ENCODE data around the gene JAG1. TPM values are rescaled to one million over a fixed set of nuclear protein-coding genes. Genes with fewer than 3 reads are reported as not detected.

Gene JAG1
- polyA plus RNA-seq, 1 donor from 2014 or later, result 9.0 TPM

- Histone ChIP-seq H3F3A (ENCODE audit: insufficient read depth, low read length, poor library complexity, severe bottlenecking) (no peaks in the 10 kb centered on the region), H3K79me2 (replicated peaks; ENCODE audit: insufficient read depth, low read length) (no peaks in the 10 kb centered on the region), H3K9ac (ENCODE audit: low read length) (no peak overlapping the region), H3K4me3 (ENCODE audit: low read length) (no peak overlapping the region), H3K9me3 (ENCODE audit: low read length) (no peaks in the 10 kb centered on the region), H2AFZ (ENCODE audit: low read depth, low read length) (no peak overlapping the region), H4K20me1 (ENCODE audit: insufficient read depth) (no peaks in the 10 kb centered on the region), H3K27me3 (ENCODE audit: insufficient read depth, low read depth, low read length) (no peaks in the 10 kb centered on the region), H3K27ac (ENCODE audit: low read length) (no peak overlapping the region), H3K36me3 (ENCODE audit: insufficient read depth, low read length) (peaks cover 28% of the 10 kb centered on the region), H3K4me2 (ENCODE audit: low read length) (no peak overlapping the region), H3K9me2 (ENCODE audit: insufficient read depth, low read length) (no peaks in the 10 kb centered on the region)
- TF ChIP-seq SMC3 (conservative IDR thresholded peaks at IDR 0.05; ENCODE audit: poor library complexity), result no peak
- no peak for TF ChIP-seq POLR2AphosphoS5 (IDR thresholded peaks at IDR 0.05)
- TF ChIP-seq TAF1 (IDR thresholded peaks at IDR 0.05; ENCODE audit: low read depth), result no peak
- TF ChIP-seq CTCF (IDR thresholded peaks at IDR 0.05; ENCODE audit: poor library complexity, severe bottlenecking), result no peak
- TF ChIP-seq REST (IDR thresholded peaks at IDR 0.05; ENCODE audit: borderline replicate concordance), result no peak
- TF ChIP-seq RAD21 (conservative IDR thresholded peaks at IDR 0.05), result no peak
- no peak for TF ChIP-seq EP300 (conservative IDR thresholded peaks at IDR 0.05; ENCODE audit: poor library complexity, severe bottlenecking)
- no peak for TF ChIP-seq MXI1 (conservative IDR thresholded peaks at IDR 0.05; ENCODE audit: poor library complexity, severe bottlenecking)
- no peak for TF ChIP-seq EZH2 (IDR thresholded peaks at IDR 0.05; ENCODE audit: borderline replicate concordance, insufficient read depth, low read length, poor library complexity, severe bottlenecking)
These were observed 32.3 kb downstream of the JAG1 start for GRCh38 chr20:10641467-10641866.

GRCh38 chr20:10640897-10641296 lies 32.9 kb downstream of the JAG1 start:
- Histone ChIP-seq H3K9me3 (ENCODE audit: low read length) (no peaks in the 10 kb centered on the region), H3F3A (ENCODE audit: insufficient read depth, low read length, poor library complexity, severe bottlenecking) (no peaks in the 10 kb centered on the region), H2AFZ (ENCODE audit: low read depth, low read length) (no peak overlapping the region), H3K27me3 (ENCODE audit: insufficient read depth, low read depth, low read length) (no peaks in the 10 kb centered on the region), H3K9me2 (ENCODE audit: insufficient read depth, low read length) (no peaks in the 10 kb centered on the region), H3K27ac (ENCODE audit: low read length) (no peak overlapping the region), H3K4me3 (ENCODE audit: low read length) (no peak overlapping the region), H4K20me1 (ENCODE audit: insufficient read depth) (no peaks in the 10 kb centered on the region), H3K4me2 (ENCODE audit: low read length) (no peak overlapping the region), H3K36me3 (ENCODE audit: insufficient read depth, low read length) (peaks cover 28% of the 10 kb centered on the region), H3K79me2 (replicated peaks; ENCODE audit: insufficient read depth, low read length) (no peaks in the 10 kb centered on the region), H3K9ac (ENCODE audit: low read length) (no peak overlapping the region)
- TF ChIP-seq EP300 (conservative IDR thresholded peaks at IDR 0.05; ENCODE audit: poor library complexity, severe bottlenecking), result no peak
- TF ChIP-seq CTCF (IDR thresholded peaks at IDR 0.05; ENCODE audit: poor library complexity, severe bottlenecking), result no peak
- no peak for TF ChIP-seq POLR2AphosphoS5 (IDR thresholded peaks at IDR 0.05)
- TF ChIP-seq MXI1 (conservative IDR thresholded peaks at IDR 0.05; ENCODE audit: poor library complexity, severe bottlenecking), result no peak
- TF ChIP-seq EZH2 (IDR thresholded peaks at IDR 0.05; ENCODE audit: borderline replicate concordance, insufficient read depth, low read length, poor library complexity, severe bottlenecking), result no peak
- TF ChIP-seq TAF1 (IDR thresholded peaks at IDR 0.05; ENCODE audit: low read depth), result no peak
- TF ChIP-seq RAD21 (conservative IDR thresholded peaks at IDR 0.05), result no peak
- TF ChIP-seq REST (IDR thresholded peaks at IDR 0.05; ENCODE audit: borderline replicate concordance), result no peak
- no peak for TF ChIP-seq SMC3 (conservative IDR thresholded peaks at IDR 0.05; ENCODE audit: poor library complexity)

Data from neural cell (in vitro differentiated cells).